ENCODE results near the gene ZBTB20.

Gene ZBTB20

GRCh38 chr3:114600571-114600970, 546.5 kb downstream of the ZBTB20 start:
- Histone ChIP-seq H2AFZ (ENCODE audit: low read depth, low read length, severe bottlenecking) (no peak overlapping the region), H3K79me2 (ENCODE audit: insufficient read depth, low read length) (no peaks in the 10 kb centered on the region), H3K9me3 (ENCODE audit: insufficient read depth, low read length) (no peaks in the 10 kb centered on the region), H4K20me1 (ENCODE audit: low read depth, low read length) (no peaks in the 10 kb centered on the region), H3F3A (ENCODE audit: insufficient read depth) (no peaks in the 10 kb centered on the region), H3K27me3 (ENCODE audit: low read length) (no peaks in the 10 kb centered on the region), H3K9me2 (replicated peaks; ENCODE audit: insufficient read depth, low read length) (no peaks in the 10 kb centered on the region), H3K4me3 (ENCODE audit: insufficient read depth, low read length, poor library complexity, severe bottlenecking) (no peak overlapping the region), H3K36me3 (ENCODE audit: low read length) (no peaks in the 10 kb centered on the region), H3K9ac (ENCODE audit: low read length) (no peak overlapping the region), H3K4me2 (ENCODE audit: low read depth, low read length, poor library complexity, severe bottlenecking) (no peak overlapping the region), H3K27ac (ENCODE audit: low read depth, low read length) (no peak overlapping the region)
- TF ChIP-seq, protein P1, sequence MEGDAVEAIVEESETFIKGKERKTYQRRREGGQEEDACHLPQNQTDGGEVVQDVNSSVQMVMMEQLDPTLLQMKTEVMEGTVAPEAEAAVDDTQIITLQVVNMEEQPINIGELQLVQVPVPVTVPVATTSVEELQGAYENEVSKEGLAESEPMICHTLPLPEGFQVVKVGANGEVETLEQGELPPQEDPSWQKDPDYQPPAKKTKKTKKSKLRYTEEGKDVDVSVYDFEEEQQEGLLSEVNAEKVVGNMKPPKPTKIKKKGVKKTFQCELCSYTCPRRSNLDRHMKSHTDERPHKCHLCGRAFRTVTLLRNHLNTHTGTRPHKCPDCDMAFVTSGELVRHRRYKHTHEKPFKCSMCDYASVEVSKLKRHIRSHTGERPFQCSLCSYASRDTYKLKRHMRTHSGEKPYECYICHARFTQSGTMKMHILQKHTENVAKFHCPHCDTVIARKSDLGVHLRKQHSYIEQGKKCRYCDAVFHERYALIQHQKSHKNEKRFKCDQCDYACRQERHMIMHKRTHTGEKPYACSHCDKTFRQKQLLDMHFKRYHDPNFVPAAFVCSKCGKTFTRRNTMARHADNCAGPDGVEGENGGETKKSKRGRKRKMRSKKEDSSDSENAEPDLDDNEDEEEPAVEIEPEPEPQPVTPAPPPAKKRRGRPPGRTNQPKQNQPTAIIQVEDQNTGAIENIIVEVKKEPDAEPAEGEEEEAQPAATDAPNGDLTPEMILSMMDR (IDR thresholded peaks at IDR 0.05; ENCODE audit: insufficient read depth, low read length, poor library complexity, severe bottlenecking) = no peak
- TF ChIP-seq EZH2phosphoT487 (conservative IDR thresholded peaks at IDR 0.05; ENCODE audit: low read length) = no peak

DNA sequence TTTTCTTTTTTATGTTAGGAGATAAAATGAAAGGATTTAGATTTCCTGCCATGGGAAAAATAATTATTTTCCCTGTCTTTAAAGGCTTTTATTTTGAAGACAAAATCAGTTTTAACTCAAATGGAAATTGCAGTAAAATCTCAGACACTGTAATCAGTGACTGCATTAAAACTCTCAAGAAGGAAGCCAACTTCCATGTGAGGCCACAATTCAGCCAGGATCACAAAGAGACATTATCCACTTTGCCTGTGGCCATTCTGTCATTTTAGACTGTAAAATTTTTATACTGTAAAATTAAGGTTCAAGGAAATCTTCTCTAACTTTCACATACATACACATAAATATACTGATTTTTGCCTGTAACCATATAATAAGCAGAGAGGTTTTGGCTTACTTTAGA, 549.2 kb downstream of the ZBTB20 start:
- H3F3A ChIP-seq (ENCODE audit: insufficient read depth) = no peaks in the 10 kb centered on the region
- no peaks in the 10 kb centered on the region for H3K9me2 ChIP-seq (replicated peaks; ENCODE audit: insufficient read depth, low read length)
- no peak overlapping the region for H3K4me2 ChIP-seq (ENCODE audit: low read depth, low read length, poor library complexity, severe bottlenecking)
- H3K79me2 ChIP-seq (ENCODE audit: insufficient read depth, low read length) = no peaks in the 10 kb centered on the region
- H3K9ac ChIP-seq (ENCODE audit: low read length) = no peak overlapping the region
- no peak overlapping the region for H3K27ac ChIP-seq (ENCODE audit: low read depth, low read length)
- H3K4me3 ChIP-seq (ENCODE audit: insufficient read depth, low read length, poor library complexity, severe bottlenecking) = no peak overlapping the region
- no peaks in the 10 kb centered on the region for H4K20me1 ChIP-seq (ENCODE audit: low read depth, low read length)
- no peak overlapping the region for H2AFZ ChIP-seq (ENCODE audit: low read depth, low read length, severe bottlenecking)
- no peaks in the 10 kb centered on the region for H3K36me3 ChIP-seq (ENCODE audit: low read length)
- H3K9me3 ChIP-seq (ENCODE audit: insufficient read depth, low read length) = no peaks in the 10 kb centered on the region
- no peaks in the 10 kb centered on the region for H3K27me3 ChIP-seq (ENCODE audit: low read length)
- TF ChIP-seq, protein P1 (IDR thresholded peaks at IDR 0.05; ENCODE audit: insufficient read depth, low read length, poor library complexity, severe bottlenecking) = no peak
- TF ChIP-seq EZH2phosphoT487 (conservative IDR thresholded peaks at IDR 0.05; ENCODE audit: low read length) = no peak

- Histone ChIP-seq H3K9me3 (ENCODE audit: insufficient read depth, low read length) (no peaks in the 10 kb centered on the region), H4K20me1 (ENCODE audit: low read depth, low read length) (no peaks in the 10 kb centered on the region), H3K9me2 (replicated peaks; ENCODE audit: insufficient read depth, low read length) (no peaks in the 10 kb centered on the region), H3K4me2 (ENCODE audit: low read depth, low read length, poor library complexity, severe bottlenecking) (no peak overlapping the region), H3F3A (ENCODE audit: insufficient read depth) (no peaks in the 10 kb centered on the region), H3K27ac (ENCODE audit: low read depth, low read length) (no peak overlapping the region), H3K27me3 (ENCODE audit: low read length) (no peaks in the 10 kb centered on the region), H3K4me3 (ENCODE audit: insufficient read depth, low read length, poor library complexity, severe bottlenecking) (no peak overlapping the region), H3K79me2 (ENCODE audit: insufficient read depth, low read length) (no peaks in the 10 kb centered on the region), H3K9ac (ENCODE audit: low read length) (no peak overlapping the region), H2AFZ (ENCODE audit: low read depth, low read length, severe bottlenecking) (no peak overlapping the region), H3K36me3 (ENCODE audit: low read length) (no peaks in the 10 kb centered on the region)
- TF ChIP-seq, protein P1 (IDR thresholded peaks at IDR 0.05; ENCODE audit: insufficient read depth, low read length, poor library complexity, severe bottlenecking) = peak; percentile 15
- TF ChIP-seq EZH2phosphoT487 (conservative IDR thresholded peaks at IDR 0.05; ENCODE audit: low read length) = no peak
These were observed 550.1 kb downstream of the ZBTB20 start for GRCh38 chr3:114597012-114597411.

Measured in SU-DHL-6 (cell line).